RWPE2 (cell line): ENCODE results near the gene PHC2.

Source experiments
- ATAC-seq: fragments of 200-7000 bp; cut with Tn5 transposase; 3 replicates; pipeline ENCODE4 v1.9.1; 2021; ENCODE audit warnings: low read depth
- DNase-seq: peaks from one replicate; pipeline ENCODE4 v3.0.0-alpha.2; 2020; ENCODE audit warnings: low spot score
- H3K27ac ChIP-seq: fragments of 450-650 bp; 2 replicates; pipeline ENCODE4 v1.5.1; 2017; ENCODE audit warnings: mild to moderate bottlenecking; ENCODE audit not compliant: poor library complexity, severe bottlenecking
- H3K27me3 ChIP-seq: fragments of 250-450 bp; sonication (Bioruptor Pico); 2 replicates; pipeline ENCODE4 v1.5.1; 2021; ENCODE audit warnings: mild to moderate bottlenecking, moderate library complexity; ENCODE audit not compliant: insufficient read depth, poor library complexity, severe bottlenecking
- H3K36me3 ChIP-seq: fragments of 250-450 bp; sonication (Bioruptor Pico); 2 replicates; pipeline ENCODE4 v1.5.1; 2020; ENCODE audit warnings: low read depth, mild to moderate bottlenecking, moderate library complexity
- H3K4me1 ChIP-seq: fragments of 250-450 bp; sonication (Bioruptor Pico); 2 replicates; pipeline ENCODE4 v1.5.1; 2021; ENCODE audit warnings: mild to moderate bottlenecking, moderate library complexity; ENCODE audit not compliant: insufficient read depth, poor library complexity, severe bottlenecking
- H3K4me3 ChIP-seq: fragments of 250-450 bp; sonication (Bioruptor Pico); 2 replicates; pipeline ENCODE4 v1.5.1; 2021; ENCODE audit warnings: mild to moderate bottlenecking, moderate library complexity; ENCODE audit not compliant: severe bottlenecking
- H3K9me3 ChIP-seq: fragments of 250-450 bp; sonication (Bioruptor Pico); 2 replicates; pipeline ENCODE4 v1.5.1; 2021; ENCODE audit warnings: mild to moderate bottlenecking, moderate library complexity; ENCODE audit not compliant: severe bottlenecking
- CTCF ChIP-seq: fragments of 450-650 bp; IDR thresholded peaks from one replicate; pipeline ENCODE4 v1.5.1; 2017; ENCODE audit warnings: mild to moderate bottlenecking, moderate library complexity; ENCODE audit not compliant: poor library complexity, severe bottlenecking

Gene PHC2

GRCh38 chr1:33358795-33359503 is 71.9 kb downstream of the PHC2 start:
- H3K36me3 ChIP-seq: peaks cover 9% of the 10 kb centered on the region; the same call in 1 of the 2 replicates
- ATAC-seq: peak; percentile 54; the same call in 2 of the 3 replicates
- H3K9me3 ChIP-seq: no peaks in the 10 kb centered on the region
- DNase-seq: no peak
- no peak overlapping the region for H3K27ac ChIP-seq
- H3K27me3 ChIP-seq: no peaks in the 10 kb centered on the region
- H3K4me3 ChIP-seq: no peak overlapping the region
- H3K4me1 ChIP-seq: peaks cover 4% of the 10 kb centered on the region
- no peak for TF ChIP-seq CTCF

- peaks cover 9% of the 10 kb centered on the region; the same call in 1 of the 2 replicates for H3K36me3 ChIP-seq
- H3K27ac ChIP-seq: no peak overlapping the region
- no peaks in the 10 kb centered on the region for H3K9me3 ChIP-seq
- H3K4me3 ChIP-seq: no peak overlapping the region
- ATAC-seq: no peak
- TF ChIP-seq CTCF: no peak
- H3K4me1 ChIP-seq: peaks cover 4% of the 10 kb centered on the region
- no peak for DNase-seq
- no peaks in the 10 kb centered on the region for H3K27me3 ChIP-seq
Measured at GRCh38 chr1:33358114-33358794, 72.6 kb downstream of the PHC2 start.

GRCh38 chr1:33357099-33357498 is 73.8 kb downstream of the PHC2 start:
- Histone ChIP-seq H3K9me3 (no peaks in the 10 kb centered on the region), H3K27me3 (no peaks in the 10 kb centered on the region), H3K36me3 (peaks cover 6% of the 10 kb centered on the region; the same call in 1 of the 2 replicates), H3K27ac (no peak overlapping the region), H3K4me1 (peaks cover 4% of the 10 kb centered on the region), H3K4me3 (no peak overlapping the region)
- ATAC-seq (no peak), DNase-seq (no peak)
- TF ChIP-seq CTCF: no peak

- Histone ChIP-seq H3K9me3 (no peaks in the 10 kb centered on the region), H3K4me1 (peaks cover 4% of the 10 kb centered on the region), H3K36me3 (no peaks in the 10 kb centered on the region; the same call in 1 of the 2 replicates), H3K4me3 (no peak overlapping the region), H3K27ac (no peak overlapping the region), H3K27me3 (no peaks in the 10 kb centered on the region)
- no peak for ATAC-seq
- DNase-seq: no peak
- no peak for TF ChIP-seq CTCF
Measured at GRCh38 chr1:33354707-33355316, 76.1 kb downstream of the PHC2 start.

- no peaks in the 10 kb centered on the region for H3K27me3 ChIP-seq
- TF ChIP-seq CTCF: no peak
- no peak for ATAC-seq
Measured at GRCh38 chr1:33353531-33353930, 77.4 kb downstream of the PHC2 start.

More at GRCh38 chr1:33353531-33353930, 77.4 kb downstream of the PHC2 start:
- Histone ChIP-seq H3K27ac (no peak overlapping the region), H3K36me3 (peaks cover 5% of the 10 kb centered on the region), H3K4me1 (no peaks in the 10 kb centered on the region), H3K4me3 (no peak overlapping the region), H3K9me3 (no peaks in the 10 kb centered on the region)
- no peak for DNase-seq
